Measurements from ENCODE around the gene RAB38. TPM values are rescaled to one million over a fixed set of nuclear protein-coding genes. Genes with fewer than 3 reads are reported as not detected.

The RAB38 gene
- total RNA-seq, 2 donors from 2014 or later, result 1.8 to 7.6 TPM

DNA sequence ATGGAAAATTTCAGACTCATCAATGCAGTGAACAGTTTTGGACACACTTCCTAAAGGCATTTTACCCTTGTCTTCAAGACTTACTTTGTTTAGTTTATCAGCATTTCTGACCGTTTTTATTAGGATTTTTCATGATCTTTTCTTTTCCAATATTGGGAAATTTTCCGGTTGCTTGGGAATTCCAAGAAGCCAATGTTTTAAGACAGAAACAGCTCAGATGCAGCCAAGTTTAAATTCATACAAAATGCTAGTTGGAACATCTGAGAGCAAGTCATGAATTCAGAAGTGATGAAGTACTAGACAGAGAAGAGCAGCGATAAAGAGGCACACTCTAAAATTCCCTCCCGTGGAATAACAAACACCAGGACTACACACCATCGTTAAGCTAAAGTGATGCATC, 68.6 kb downstream of the RAB38 start:
- Histone ChIP-seq H3K9me3 (no peaks in the 10 kb centered on the region), H3K36me3 (no peaks in the 10 kb centered on the region), H3K27me3 (replicated peaks; ENCODE audit: insufficient read depth) (no peaks in the 10 kb centered on the region), H3K27ac (no peak overlapping the region), H3K4me1 (replicated peaks) (no peaks in the 10 kb centered on the region), H3K4me3 (no peak overlapping the region)
- TF ChIP-seq, protein P1, sequence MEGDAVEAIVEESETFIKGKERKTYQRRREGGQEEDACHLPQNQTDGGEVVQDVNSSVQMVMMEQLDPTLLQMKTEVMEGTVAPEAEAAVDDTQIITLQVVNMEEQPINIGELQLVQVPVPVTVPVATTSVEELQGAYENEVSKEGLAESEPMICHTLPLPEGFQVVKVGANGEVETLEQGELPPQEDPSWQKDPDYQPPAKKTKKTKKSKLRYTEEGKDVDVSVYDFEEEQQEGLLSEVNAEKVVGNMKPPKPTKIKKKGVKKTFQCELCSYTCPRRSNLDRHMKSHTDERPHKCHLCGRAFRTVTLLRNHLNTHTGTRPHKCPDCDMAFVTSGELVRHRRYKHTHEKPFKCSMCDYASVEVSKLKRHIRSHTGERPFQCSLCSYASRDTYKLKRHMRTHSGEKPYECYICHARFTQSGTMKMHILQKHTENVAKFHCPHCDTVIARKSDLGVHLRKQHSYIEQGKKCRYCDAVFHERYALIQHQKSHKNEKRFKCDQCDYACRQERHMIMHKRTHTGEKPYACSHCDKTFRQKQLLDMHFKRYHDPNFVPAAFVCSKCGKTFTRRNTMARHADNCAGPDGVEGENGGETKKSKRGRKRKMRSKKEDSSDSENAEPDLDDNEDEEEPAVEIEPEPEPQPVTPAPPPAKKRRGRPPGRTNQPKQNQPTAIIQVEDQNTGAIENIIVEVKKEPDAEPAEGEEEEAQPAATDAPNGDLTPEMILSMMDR (IDR thresholded peaks at IDR 0.05), result no peak
- TF ChIP-seq POLR2A (IDR thresholded peaks at IDR 0.05), result no peak
- no peak for TF ChIP-seq POLR2AphosphoS5 (IDR thresholded peaks at IDR 0.05)
- intact Hi-C loops (cut with DNase I), result no loop called here
- DNase-seq (ENCODE audit: low spot score), result no peak
- 71% methylated on average over 5 of the region's 5 CpGs for WGBS

GRCh38 chr11:88105951-88106350, 69.3 kb downstream of the RAB38 start:
- no peaks in the 10 kb centered on the region for H3K4me1 ChIP-seq (replicated peaks)
- intact Hi-C loops (cut with DNase I), result no loop called here
- DNase-seq (ENCODE audit: low spot score), result no peak
- H3K36me3 ChIP-seq, result no peaks in the 10 kb centered on the region
- WGBS, result 57% methylated on average over 2 of the region's 2 CpGs
- H3K4me3 ChIP-seq, result no peak overlapping the region
- no peaks in the 10 kb centered on the region for H3K27me3 ChIP-seq (replicated peaks; ENCODE audit: insufficient read depth)
- no peak overlapping the region for H3K27ac ChIP-seq
- H3K9me3 ChIP-seq, result no peaks in the 10 kb centered on the region
- no peak for TF ChIP-seq POLR2AphosphoS5 (IDR thresholded peaks at IDR 0.05)
- TF ChIP-seq, protein P1 (IDR thresholded peaks at IDR 0.05), result no peak
- no peak for TF ChIP-seq POLR2A (IDR thresholded peaks at IDR 0.05)

DNA sequence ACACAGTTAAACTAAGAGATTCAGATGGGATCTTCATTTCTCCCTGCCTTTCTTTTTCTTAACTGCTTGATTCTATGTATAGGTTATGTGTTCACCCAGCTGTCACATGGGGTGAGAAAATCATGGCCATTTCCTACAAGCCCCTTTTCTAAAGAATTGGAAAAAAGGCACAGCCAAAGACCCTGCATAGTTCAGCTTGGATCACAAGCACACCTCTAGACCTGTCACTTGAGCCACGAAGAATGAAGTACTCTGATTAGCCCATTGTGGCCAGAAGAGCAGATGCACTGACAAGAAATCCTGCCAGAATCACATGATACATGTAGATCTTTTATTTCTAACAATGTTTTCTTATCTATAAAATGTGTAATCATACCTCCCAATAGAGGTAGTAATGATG, 69.7 kb downstream of the RAB38 start:
- Histone ChIP-seq H3K36me3 (no peaks in the 10 kb centered on the region), H3K27me3 (replicated peaks; ENCODE audit: insufficient read depth) (no peaks in the 10 kb centered on the region), H3K4me1 (replicated peaks) (no peaks in the 10 kb centered on the region), H3K4me3 (no peak overlapping the region), H3K27ac (no peak overlapping the region), H3K9me3 (no peaks in the 10 kb centered on the region)
- intact Hi-C loops (cut with DNase I), result no loop called here
- DNase-seq (ENCODE audit: low spot score), result no peak
- WGBS, result 18% methylated on average over 1 of the region's 1 CpG
- no peak for TF ChIP-seq POLR2A (IDR thresholded peaks at IDR 0.05)
- TF ChIP-seq, protein P1 (IDR thresholded peaks at IDR 0.05), result no peak
- TF ChIP-seq POLR2AphosphoS5 (IDR thresholded peaks at IDR 0.05), result no peak

DNA sequence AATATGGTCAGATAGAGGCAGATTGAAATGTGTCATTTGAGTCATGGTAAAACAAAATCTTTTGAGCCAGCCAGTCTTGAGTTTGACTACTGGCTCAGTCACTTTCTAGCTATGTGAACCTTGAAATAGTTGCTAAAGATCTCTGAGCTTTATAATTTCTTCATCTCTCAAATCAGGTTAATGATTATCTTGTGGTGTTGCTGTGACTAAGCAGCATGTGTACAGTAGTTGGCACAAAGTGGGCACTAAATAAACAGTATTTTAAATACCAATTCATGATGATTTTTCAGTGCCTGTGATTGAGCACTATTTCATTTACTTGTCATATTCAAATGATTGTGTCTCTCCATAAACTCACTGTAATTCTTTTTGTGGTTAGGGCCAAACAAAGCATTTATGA, 70.8 kb downstream of the RAB38 start:
- Histone ChIP-seq H3K4me1 (replicated peaks) (no peaks in the 10 kb centered on the region), H3K4me3 (no peak overlapping the region), H3K27me3 (replicated peaks; ENCODE audit: insufficient read depth) (no peaks in the 10 kb centered on the region), H3K9me3 (no peaks in the 10 kb centered on the region), H3K27ac (no peak overlapping the region), H3K36me3 (no peaks in the 10 kb centered on the region)
- intact Hi-C loops (cut with DNase I), result no loop called here
- TF ChIP-seq POLR2A (IDR thresholded peaks at IDR 0.05) (no peak), POLR2AphosphoS5 (IDR thresholded peaks at IDR 0.05) (no peak)
- TF ChIP-seq, protein P1 (IDR thresholded peaks at IDR 0.05), result no peak
- DNase-seq (ENCODE audit: low spot score), result no peak

- Histone ChIP-seq H3K36me3 (no peaks in the 10 kb centered on the region), H3K27ac (no peak overlapping the region), H3K27me3 (replicated peaks; ENCODE audit: insufficient read depth) (no peaks in the 10 kb centered on the region), H3K9me3 (no peaks in the 10 kb centered on the region), H3K4me1 (replicated peaks) (no peaks in the 10 kb centered on the region), H3K4me3 (no peak overlapping the region)
- intact Hi-C loops (cut with DNase I), result no loop called here
- DNase-seq (ENCODE audit: low spot score), result no peak
- TF ChIP-seq, protein P1 (IDR thresholded peaks at IDR 0.05), result no peak
- TF ChIP-seq POLR2A (IDR thresholded peaks at IDR 0.05) (no peak), POLR2AphosphoS5 (IDR thresholded peaks at IDR 0.05) (no peak)
- WGBS, result 79% methylated on average over 9 of the region's 9 CpGs
These were observed 71.7 kb downstream of the RAB38 start for GRCh38 chr11:88103337-88104206.
